HG03565 (cell line): ENCODE results near the gene SRSF2.
"Not testable (repeated sequence)": the region's sequence is repeated elsewhere in the genome, so short reads cannot be mapped to it uniquely, and the experiment has no call there.

Source experiments
- ATAC-seq: cut with Tn5 transposase; IDR thresholded peaks from one replicate; pipeline ENCODE4 v1.9.1; 2021; ENCODE audit warnings: mild to moderate bottlenecking, moderate library complexity; ENCODE audit not compliant: unreplicated experiment

The SRSF2 gene

GRCh38 chr17:76737082-76737675 is at the start of gene SRSF2:
TSS of gene SRSF2 (minus strand) at chr17:76737331. CDS start at chr17:76737160, 171 bp downstream.
- ATAC-seq = peak; percentile 62

- no peak for ATAC-seq
These were observed 47.8 kb upstream of the SRSF2 start for GRCh38 chr17:76784926-76785325.

GRCh38 chr17:76783146-76783545 is 46.0 kb upstream of the SRSF2 start:
- ATAC-seq = no peak

- ATAC-seq = no peak
These were observed 44.2 kb upstream of the SRSF2 start for GRCh38 chr17:76781056-76781982.

- ATAC-seq = no peak
These were observed 38.0 kb upstream of the SRSF2 start for GRCh38 chr17:76775021-76775600.

- ATAC-seq = no peak
These were observed 35.9 kb upstream of the SRSF2 start for GRCh38 chr17:76772842-76773525.

GRCh38 chr17:76758570-76758969 is 21.4 kb upstream of the SRSF2 start:
- no peak for ATAC-seq

GRCh38 chr17:76757256-76757655 is 20.1 kb upstream of the SRSF2 start:
- ATAC-seq = no peak

- no peak for ATAC-seq
These were observed 18.2 kb upstream of the SRSF2 start for GRCh38 chr17:76755285-76755684.

- ATAC-seq = no peak
These were observed 16.2 kb upstream of the SRSF2 start for GRCh38 chr17:76753061-76753961.

GRCh38 chr17:76752006-76752405 is 14.9 kb upstream of the SRSF2 start:
- ATAC-seq = no peak

GRCh38 chr17:76751416-76751993 is 14.4 kb upstream of the SRSF2 start:
- ATAC-seq = no peak

GRCh38 chr17:76748657-76749056 is 11.5 kb upstream of the SRSF2 start:
- no peak for ATAC-seq

GRCh38 chr17:76747716-76748363 is 10.7 kb upstream of the SRSF2 start:
- no peak for ATAC-seq

GRCh38 chr17:76745785-76746184 is 8.7 kb upstream of the SRSF2 start:
- ATAC-seq = not testable (repeated sequence)

- no peak for ATAC-seq
These were observed 7.6 kb upstream of the SRSF2 start for GRCh38 chr17:76744747-76745146.

- ATAC-seq = no peak
These were observed 5.8 kb upstream of the SRSF2 start for GRCh38 chr17:76742958-76743357.

GRCh38 chr17:76740329-76741118 is 3.4 kb upstream of the SRSF2 start:
- ATAC-seq = no peak
